Astrocyte of the spinal cord (primary cell): Measurements from ENCODE around the gene OS9.

Experiments
- DNase-seq: peaks from one replicate; pipeline ENCODE4 v3.0.0; 2011; ENCODE audit warnings: low read depth, low spot score
- H3K4me3 ChIP-seq: 2 replicates; pipeline ENCODE4 v1.5.1; 2011; ENCODE audit warnings: low read depth, mild to moderate bottlenecking, low read length, moderate library complexity
- CTCF ChIP-seq: IDR thresholded peaks from 2 replicates; pipeline ENCODE4 v1.5.1; 2012; ENCODE audit warnings: low read depth, mild to moderate bottlenecking, low read length, inconsistent platforms
- in situ Hi-C: cut with HindIII; loops from 2 replicates; pipeline ENCODE4 v1.10.0; 2017; ENCODE audit warnings: low sequenced_read_pairs

Gene OS9

GRCh38 chr12:57735952-57736740 lies 42.2 kb downstream of the OS9 start:
- in situ Hi-C loops = no loop called here

GRCh38 chr12:57736741-57737466 lies 43.0 kb downstream of the OS9 start:
- no peak overlapping the region for H3K4me3 ChIP-seq
- in situ Hi-C loops = no loop called here
- no peak for DNase-seq
- TF ChIP-seq CTCF = no peak

More at GRCh38 chr12:57735952-57736740, 42.2 kb downstream of the OS9 start:
- peak overlapping the region; percentile 12 for H3K4me3 ChIP-seq
- peak; percentile 49 for TF ChIP-seq CTCF
- no peak for DNase-seq

- peak; percentile 35 for TF ChIP-seq CTCF
- H3K4me3 ChIP-seq = no peak overlapping the region
- DNase-seq = no peak
- in situ Hi-C loops = no loop called here
Measured at GRCh38 chr12:57737467-57738460, 43.8 kb downstream of the OS9 start.

GRCh38 chr12:57738661-57739237 lies 44.8 kb downstream of the OS9 start, which contains the start of gene AGAP2:
Gene AGAP2 (minus strand): TSS chr12:57738742. CDS start chr12:57738246, 496 bp downstream.
- no peak for DNase-seq
- no peak for TF ChIP-seq CTCF
- in situ Hi-C loops = no loop called here
- peak within 1 kb of the TSS; percentile 7 for H3K4me3 ChIP-seq

- in situ Hi-C loops = no loop called here
- TF ChIP-seq CTCF = no peak
- H3K4me3 ChIP-seq = no peak overlapping the region
- no peak for DNase-seq
Measured at GRCh38 chr12:57739387-57739786, 45.5 kb downstream of the OS9 start.
